GM12801 (cell line): ENCODE results near the gene ERAL1.

Experiments used
- CTCF ChIP-seq: IDR thresholded peaks from one replicate; pipeline ENCODE4 v1.5.1; 2011; ENCODE audit warnings: control low read depth; ENCODE audit not compliant: insufficient read length; ENCODE audit errors: extremely low read depth

The ERAL1 gene

GRCh38 chr17:28854457-28855335 is at the start of gene ERAL1:
TSS of gene ERAL1 (plus strand) at chr17:28855016. CDS start at chr17:28855035, 19 bp downstream.
- TF ChIP-seq CTCF: no peak

- no peak for TF ChIP-seq CTCF
Measured at GRCh38 chr17:28807925-28808634, 46.7 kb upstream of the ERAL1 start.

GRCh38 chr17:28810437-28810836 is 44.4 kb upstream of the ERAL1 start:
- TF ChIP-seq CTCF: no peak

GRCh38 chr17:28811651-28812090 is 43.1 kb upstream of the ERAL1 start:
- no peak for TF ChIP-seq CTCF

- no peak for TF ChIP-seq CTCF
Measured at GRCh38 chr17:28812091-28812747, 42.6 kb upstream of the ERAL1 start.

GRCh38 chr17:28812748-28813377 is 42.0 kb upstream of the ERAL1 start:
- TF ChIP-seq CTCF: no peak

GRCh38 chr17:28816540-28816939 is 38.3 kb upstream of the ERAL1 start:
- TF ChIP-seq CTCF: no peak
